Peyer's patch (tissue), 4 donors: ENCODE measurements around the gene CILP2. TPM values are rescaled to one million over a fixed set of nuclear protein-coding genes. Genes with fewer than 3 reads are reported as not detected.
A peak's percentile ranks its signal among the peaks of the same experiment; 100 is the strongest.

ENCODE experiments used
- DNase-seq, 3 donors: peaks; one replicate each; pipeline ENCODE4 v3.0.0-alpha.2; 2017 to 2019
- H3K27ac ChIP-seq, 4 donors: fragments of 200-600 bp; sonication (generic); one replicate each; pipeline ENCODE4 v1.5.1; 2016 to 2019
- H3K27me3 ChIP-seq, 2 donors: fragments of 200-600 bp; sonication (generic); one replicate each; pipeline ENCODE4 v1.5.1; 2019
- H3K36me3 ChIP-seq, 3 donors: fragments of 200-600 bp; sonication (generic); one replicate each; pipeline ENCODE4 v1.5.1; 2016 to 2019
- H3K4me1 ChIP-seq, 4 donors: fragments of 200-600 bp; sonication (generic); one replicate each; pipeline ENCODE4 v1.5.1; 2016 to 2019
- H3K4me3 ChIP-seq, 4 donors: fragments of 200-600 bp; sonication (generic); 1 replicate in 3 of 4; 2 replicates in 1 of 4; pipeline ENCODE4 v1.5.1; 2016 to 2019; ENCODE audit warnings: mild to moderate bottlenecking in 1 of 4
- H3K9me3 ChIP-seq, 4 donors: fragments of 200-600 bp; sonication (generic); one replicate each; pipeline ENCODE4 v1.5.1; 2016 to 2019; ENCODE audit warnings: mild to moderate bottlenecking in 1 of 4
- POLR2A ChIP-seq, 2 donors: fragments of 450-650 bp; IDR thresholded peaks; one replicate each; pipeline ENCODE4 v1.5.1; 2017; ENCODE audit warnings: antibody characterized with exemption in 2 of 2, mild to moderate bottlenecking in 2 of 2, moderate library complexity in 2 of 2
- total RNA-seq, 4 donors: library from RNA; depleted of rRNA; stranded (reverse); fragments of >200 nt; gene quantifications; one replicate each; pipeline ENCODE4 v1.1.0, GENCODE V29; 2016
- TF ChIP-seq, protein P1 (sequence below), 6 experiments: fragments of 450-650 bp in 4 of 6; fragments of 200-600 bp in 2 of 6; sonication (generic) in 1 of 6; IDR thresholded peaks; one replicate each; pipeline ENCODE4 v1.5.1; 2017 to 2019; ENCODE audit warnings: antibody characterized with exemption in 6 of 6, mild to moderate bottlenecking in 3 of 6, moderate library complexity in 1 of 6

Gene CILP2, protein sequence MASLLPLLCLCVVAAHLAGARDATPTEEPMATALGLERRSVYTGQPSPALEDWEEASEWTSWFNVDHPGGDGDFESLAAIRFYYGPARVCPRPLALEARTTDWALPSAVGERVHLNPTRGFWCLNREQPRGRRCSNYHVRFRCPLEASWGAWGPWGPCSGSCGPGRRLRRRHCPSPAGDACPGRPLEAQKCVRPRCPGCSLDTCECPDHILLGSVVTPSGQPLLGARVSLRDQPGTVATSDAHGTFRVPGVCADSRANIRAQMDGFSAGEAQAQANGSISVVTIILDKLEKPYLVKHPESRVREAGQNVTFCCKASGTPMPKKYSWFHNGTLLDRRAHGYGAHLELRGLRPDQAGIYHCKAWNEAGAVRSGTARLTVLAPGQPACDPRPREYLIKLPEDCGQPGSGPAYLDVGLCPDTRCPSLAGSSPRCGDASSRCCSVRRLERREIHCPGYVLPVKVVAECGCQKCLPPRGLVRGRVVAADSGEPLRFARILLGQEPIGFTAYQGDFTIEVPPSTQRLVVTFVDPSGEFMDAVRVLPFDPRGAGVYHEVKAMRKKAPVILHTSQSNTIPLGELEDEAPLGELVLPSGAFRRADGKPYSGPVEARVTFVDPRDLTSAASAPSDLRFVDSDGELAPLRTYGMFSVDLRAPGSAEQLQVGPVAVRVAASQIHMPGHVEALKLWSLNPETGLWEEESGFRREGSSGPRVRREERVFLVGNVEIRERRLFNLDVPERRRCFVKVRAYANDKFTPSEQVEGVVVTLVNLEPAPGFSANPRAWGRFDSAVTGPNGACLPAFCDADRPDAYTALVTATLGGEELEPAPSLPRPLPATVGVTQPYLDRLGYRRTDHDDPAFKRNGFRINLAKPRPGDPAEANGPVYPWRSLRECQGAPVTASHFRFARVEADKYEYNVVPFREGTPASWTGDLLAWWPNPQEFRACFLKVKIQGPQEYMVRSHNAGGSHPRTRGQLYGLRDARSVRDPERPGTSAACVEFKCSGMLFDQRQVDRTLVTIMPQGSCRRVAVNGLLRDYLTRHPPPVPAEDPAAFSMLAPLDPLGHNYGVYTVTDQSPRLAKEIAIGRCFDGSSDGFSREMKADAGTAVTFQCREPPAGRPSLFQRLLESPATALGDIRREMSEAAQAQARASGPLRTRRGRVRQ
- not detected for total RNA-seq

DNA sequence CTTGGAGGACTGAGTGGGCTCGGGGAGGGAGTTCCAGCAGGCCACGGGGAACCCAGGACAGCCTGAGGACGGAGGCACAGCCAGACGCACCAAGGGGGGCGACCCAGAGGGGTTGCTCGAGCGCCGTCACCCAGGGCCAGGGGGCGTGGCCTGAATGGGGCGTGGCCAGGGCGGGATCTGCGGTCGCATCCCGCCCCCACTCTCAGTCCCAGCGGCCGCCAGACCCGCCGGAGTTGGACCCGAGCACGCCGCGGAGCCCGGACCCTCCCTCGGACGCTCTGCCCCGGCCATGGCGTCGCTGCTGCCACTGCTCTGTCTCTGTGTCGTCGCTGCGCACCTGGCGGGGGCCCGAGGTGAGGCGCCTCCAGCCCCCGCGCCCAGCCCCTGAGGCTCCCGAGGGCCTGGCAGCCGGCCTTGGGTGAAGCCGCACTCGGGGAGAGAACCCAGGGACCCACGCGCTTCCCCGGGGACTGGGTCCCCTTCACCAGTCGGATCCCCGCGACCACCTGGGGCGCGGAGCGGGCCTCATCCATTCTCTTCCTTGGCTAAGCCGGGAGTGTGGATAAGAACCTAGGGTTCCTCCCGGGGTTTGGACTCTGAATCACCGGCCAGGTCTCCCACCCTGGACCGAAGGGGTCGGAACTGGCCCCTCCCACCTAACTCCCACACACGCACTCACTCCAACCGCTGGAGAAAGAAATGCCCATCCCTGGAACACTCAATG lies at the start of gene CILP2:
TSS of gene CILP2 (plus strand) at position 205 of the 724 bp plus-strand sequence. CDS start at position 290, 85 bp downstream.
- H3K27ac ChIP-seq, result peak within 1 kb of the TSS in 1 of 4 donors; percentile 10
- no peaks in the 10 kb centered on the region for H3K9me3 ChIP-seq
- H3K36me3 ChIP-seq, result no peaks in the 10 kb centered on the region
- peaks cover 2 to 33% (median 29%) of the 10 kb centered on the region in 4 donors for H3K4me1 ChIP-seq
- no peak for TF ChIP-seq POLR2A (IDR thresholded peaks at IDR 0.05)
- TF ChIP-seq, protein P1, sequence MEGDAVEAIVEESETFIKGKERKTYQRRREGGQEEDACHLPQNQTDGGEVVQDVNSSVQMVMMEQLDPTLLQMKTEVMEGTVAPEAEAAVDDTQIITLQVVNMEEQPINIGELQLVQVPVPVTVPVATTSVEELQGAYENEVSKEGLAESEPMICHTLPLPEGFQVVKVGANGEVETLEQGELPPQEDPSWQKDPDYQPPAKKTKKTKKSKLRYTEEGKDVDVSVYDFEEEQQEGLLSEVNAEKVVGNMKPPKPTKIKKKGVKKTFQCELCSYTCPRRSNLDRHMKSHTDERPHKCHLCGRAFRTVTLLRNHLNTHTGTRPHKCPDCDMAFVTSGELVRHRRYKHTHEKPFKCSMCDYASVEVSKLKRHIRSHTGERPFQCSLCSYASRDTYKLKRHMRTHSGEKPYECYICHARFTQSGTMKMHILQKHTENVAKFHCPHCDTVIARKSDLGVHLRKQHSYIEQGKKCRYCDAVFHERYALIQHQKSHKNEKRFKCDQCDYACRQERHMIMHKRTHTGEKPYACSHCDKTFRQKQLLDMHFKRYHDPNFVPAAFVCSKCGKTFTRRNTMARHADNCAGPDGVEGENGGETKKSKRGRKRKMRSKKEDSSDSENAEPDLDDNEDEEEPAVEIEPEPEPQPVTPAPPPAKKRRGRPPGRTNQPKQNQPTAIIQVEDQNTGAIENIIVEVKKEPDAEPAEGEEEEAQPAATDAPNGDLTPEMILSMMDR (IDR thresholded peaks at IDR 0.05), result no peak
- peak within 1 kb of the TSS; percentile 1 to 44 (median 28) for H3K4me3 ChIP-seq
- peak in 1 of 3 donors; percentile 54 for DNase-seq
- H3K27me3 ChIP-seq, result peaks cover 0 to 22% of the 10 kb centered on the region in 2 donors

DNA sequence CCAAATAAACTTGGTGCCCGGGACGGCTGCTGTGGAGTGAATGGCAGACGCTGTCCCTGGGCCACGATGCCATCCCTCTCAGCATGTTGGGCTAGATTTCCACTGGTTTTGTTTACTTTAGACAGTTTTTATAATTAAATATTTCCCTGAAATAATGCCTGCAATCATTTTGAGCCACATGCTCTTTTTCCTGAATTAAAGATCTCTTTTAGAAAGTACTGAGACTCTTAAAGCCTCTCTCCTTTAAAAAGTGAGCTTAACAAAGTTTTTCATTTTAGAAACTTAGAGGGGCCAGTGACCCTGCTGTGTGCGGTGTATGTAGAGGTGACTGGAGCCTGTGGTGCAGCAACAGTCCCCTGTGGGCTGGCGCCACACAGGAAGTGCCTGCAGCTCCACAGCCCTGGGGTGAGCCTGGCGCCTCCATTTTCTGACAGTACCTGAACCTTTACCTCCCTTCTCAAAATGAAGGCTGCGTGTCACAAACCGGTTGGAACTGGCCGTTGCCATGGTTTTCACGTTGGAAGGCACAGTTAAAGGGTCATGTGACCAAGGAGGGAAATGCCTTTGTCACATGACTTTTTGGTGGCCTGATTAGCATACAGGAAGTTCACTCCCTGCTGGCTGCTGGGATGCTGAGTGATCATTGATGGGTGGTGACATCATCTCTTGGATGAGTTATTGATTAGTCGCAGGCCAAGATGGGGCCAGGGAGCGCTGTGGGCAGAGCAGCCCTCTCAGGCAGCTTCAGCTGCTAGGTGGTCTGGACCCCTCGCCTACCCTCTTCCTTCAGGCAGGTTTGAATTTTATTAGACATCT lies 49.0 kb upstream of the CILP2 start:
- peak; percentile 75 to 93 (median 85) for DNase-seq
- TF ChIP-seq, protein P1 (IDR thresholded peaks at IDR 0.05), result no peak
- TF ChIP-seq POLR2A (IDR thresholded peaks at IDR 0.05), result no peak
- no peaks in the 10 kb centered on the region for H3K9me3 ChIP-seq
- H3K27ac ChIP-seq, result peak overlapping the region; percentile 70 to 88 (median 76)
- peaks cover 16 to 51% (median 24%) of the 10 kb centered on the region in 4 donors for H3K4me1 ChIP-seq
- H3K36me3 ChIP-seq, result peaks cover 0 to 28% (median 0%) of the 10 kb centered on the region in 3 donors
- peak overlapping the region in 2 of 4 donors; percentile 3 to 6 for H3K4me3 ChIP-seq
- no peaks in the 10 kb centered on the region for H3K27me3 ChIP-seq

DNA sequence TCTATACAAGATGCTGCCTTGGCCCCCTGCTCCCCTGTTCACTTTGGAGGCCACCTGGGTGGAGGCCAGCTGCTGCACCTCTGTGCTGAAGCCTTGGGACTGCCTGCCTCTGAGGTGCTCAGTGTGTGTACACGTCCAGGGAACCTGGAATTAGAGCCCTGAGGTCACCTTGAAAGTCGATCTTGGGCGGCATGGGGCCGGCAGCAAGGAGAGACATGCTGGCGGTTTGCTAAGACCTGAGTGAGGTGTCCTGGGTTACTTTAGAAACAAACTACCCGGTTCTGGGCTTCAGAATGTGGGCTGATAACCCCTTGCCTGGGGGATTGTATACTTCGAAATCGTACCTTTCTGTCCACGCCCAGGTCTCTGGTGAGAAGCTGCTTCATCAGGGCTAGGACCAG lies 48.3 kb upstream of the CILP2 start:
- Histone ChIP-seq H3K4me1 (peaks cover 16 to 49% (median 24%) of the 10 kb centered on the region in 4 donors), H3K36me3 (peaks cover 0 to 35% (median 0%) of the 10 kb centered on the region in 3 donors), H3K4me3 (peak overlapping the region in 1 of 4 donors; percentile 6), H3K9me3 (no peaks in the 10 kb centered on the region), H3K27ac (peak overlapping the region; percentile 70 to 88 (median 76)), H3K27me3 (no peaks in the 10 kb centered on the region)
- no peak for DNase-seq
- TF ChIP-seq POLR2A (IDR thresholded peaks at IDR 0.05), result no peak
- TF ChIP-seq, protein P1 (IDR thresholded peaks at IDR 0.05), result no peak

DNA sequence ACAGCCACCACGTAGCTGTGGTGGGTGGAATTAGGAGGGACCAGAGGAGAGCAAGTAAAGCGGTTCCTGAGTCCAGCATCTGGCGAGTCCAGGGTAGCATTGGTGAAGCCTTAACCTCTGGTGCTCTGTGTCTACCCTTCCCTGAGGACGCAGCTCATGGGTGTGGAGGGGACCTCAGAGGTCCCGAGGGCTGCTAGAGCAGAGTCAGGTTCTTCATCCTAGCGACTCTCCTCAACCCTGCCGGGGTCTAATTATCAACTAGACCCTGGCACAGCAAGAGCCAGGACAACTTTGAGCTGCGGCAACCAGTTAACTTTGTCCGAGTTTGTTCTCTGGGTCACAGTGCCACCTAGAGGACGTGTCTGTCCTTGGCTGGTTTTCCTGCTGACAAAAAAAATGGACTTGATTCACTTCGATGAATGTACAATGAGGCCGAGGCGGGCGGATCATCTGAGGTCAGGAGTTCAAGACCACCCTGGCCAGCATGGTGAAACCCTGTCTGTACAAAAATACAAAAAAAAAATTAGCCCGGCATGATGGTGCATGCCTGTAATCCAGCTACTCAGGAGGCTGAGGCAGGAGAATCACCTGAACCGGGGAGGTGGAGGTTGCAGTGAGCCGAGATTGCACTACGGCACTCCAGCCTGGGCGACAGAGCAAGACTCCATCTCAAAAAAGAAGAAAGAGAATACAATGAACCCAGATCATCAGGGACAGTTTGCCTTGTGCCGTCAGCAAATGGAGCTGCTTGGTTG lies 47.7 kb upstream of the CILP2 start:
- Histone ChIP-seq H3K9me3 (no peaks in the 10 kb centered on the region), H3K27me3 (no peaks in the 10 kb centered on the region), H3K4me3 (no peak overlapping the region), H3K4me1 (peaks cover 16 to 44% (median 23%) of the 10 kb centered on the region in 4 donors), H3K27ac (peak overlapping the region; percentile 70 to 88 (median 76)), H3K36me3 (peaks cover 0 to 36% (median 0%) of the 10 kb centered on the region in 3 donors)
- DNase-seq, result peak; percentile 75 to 92 (median 81)
- TF ChIP-seq POLR2A (IDR thresholded peaks at IDR 0.05), result no peak
- TF ChIP-seq, protein P1 (IDR thresholded peaks at IDR 0.05), result peak; percentile 84 to 94 (median 90)
